ENCODE data around the gene EPN2. TPM values are rescaled to one million over a fixed set of nuclear protein-coding genes. Genes with fewer than 3 reads are reported as not detected.
A peak's percentile ranks its signal among the peaks of the same experiment; 100 is the strongest.

EPN2 gene
- total and polyA plus RNA-seq, 2 experiments from 2014 or later, result 19.0 to 35.9 TPM

DNA sequence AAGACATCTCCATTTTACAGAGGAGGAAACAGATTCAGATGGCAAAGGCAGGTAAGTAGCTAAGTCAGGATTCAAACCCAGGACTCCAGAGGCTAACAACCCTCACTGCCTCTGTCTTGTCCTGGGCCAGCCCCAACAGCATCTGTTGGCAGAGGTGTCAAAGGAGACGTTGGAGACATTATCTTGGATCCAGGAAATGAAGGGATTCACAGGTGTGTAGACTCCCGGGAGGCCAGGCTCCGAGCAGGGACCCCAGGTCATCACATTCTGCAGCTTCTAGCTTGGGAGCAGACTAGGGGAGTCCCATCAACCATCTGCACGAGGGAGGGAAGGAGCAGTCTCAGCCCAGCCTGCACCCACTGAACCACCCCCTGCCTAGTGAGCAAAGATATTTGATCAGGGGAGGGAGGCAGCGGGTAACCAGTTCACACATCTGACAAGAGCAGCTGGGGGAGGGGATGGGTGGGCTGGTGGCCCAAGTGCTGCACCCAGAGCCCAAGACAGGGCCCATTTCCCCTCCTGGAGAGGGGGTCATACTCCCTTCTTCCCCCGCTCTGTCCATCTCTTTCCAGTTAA lies 126.4 kb downstream of the EPN2 start:
- H3K27me3 ChIP-seq, result no peaks in the 10 kb centered on the region
- 58% methylated on average over 6 of the region's 6 CpGs for WGBS (ENCODE audit: low lambda C conversion rate, missing lambda C conversion rate)
- no peak overlapping the region for H3K4me3 ChIP-seq
- no peaks in the 10 kb centered on the region for H3K9me3 ChIP-seq (ENCODE audit: low read depth)
- H3K79me2 ChIP-seq, result peaks cover 7% of the 10 kb centered on the region
- no peak for DNase-seq (ENCODE audit: low spot score)
- H3K27ac ChIP-seq, result peak overlapping the region; percentile 89
- H4K20me1 ChIP-seq (ENCODE audit: insufficient read depth, poor library complexity, severe bottlenecking), result no peaks in the 10 kb centered on the region
- H3K4me2 ChIP-seq, result peak overlapping the region; percentile 86
- H3K4me1 ChIP-seq (ENCODE audit: insufficient read depth), result peaks cover 12% of the 10 kb centered on the region
- TF ChIP-seq CTCF (IDR thresholded peaks at IDR 0.05; ENCODE audit: poor library complexity) (no peak), EZH2 (IDR thresholded peaks at IDR 0.05; ENCODE audit: borderline replicate concordance) (no peak), EZH2phosphoT487 (IDR thresholded peaks at IDR 0.05; ENCODE audit: low read depth, severe bottlenecking, unreplicated experiment) (no peak)
- no peak overlapping the region for H2AFZ ChIP-seq
- no peaks in the 10 kb centered on the region for H3K9me2 ChIP-seq (replicated peaks; ENCODE audit: insufficient read depth)
- H3K36me3 ChIP-seq (replicated peaks; ENCODE audit: insufficient read depth, low read depth), result no peaks in the 10 kb centered on the region

DNA sequence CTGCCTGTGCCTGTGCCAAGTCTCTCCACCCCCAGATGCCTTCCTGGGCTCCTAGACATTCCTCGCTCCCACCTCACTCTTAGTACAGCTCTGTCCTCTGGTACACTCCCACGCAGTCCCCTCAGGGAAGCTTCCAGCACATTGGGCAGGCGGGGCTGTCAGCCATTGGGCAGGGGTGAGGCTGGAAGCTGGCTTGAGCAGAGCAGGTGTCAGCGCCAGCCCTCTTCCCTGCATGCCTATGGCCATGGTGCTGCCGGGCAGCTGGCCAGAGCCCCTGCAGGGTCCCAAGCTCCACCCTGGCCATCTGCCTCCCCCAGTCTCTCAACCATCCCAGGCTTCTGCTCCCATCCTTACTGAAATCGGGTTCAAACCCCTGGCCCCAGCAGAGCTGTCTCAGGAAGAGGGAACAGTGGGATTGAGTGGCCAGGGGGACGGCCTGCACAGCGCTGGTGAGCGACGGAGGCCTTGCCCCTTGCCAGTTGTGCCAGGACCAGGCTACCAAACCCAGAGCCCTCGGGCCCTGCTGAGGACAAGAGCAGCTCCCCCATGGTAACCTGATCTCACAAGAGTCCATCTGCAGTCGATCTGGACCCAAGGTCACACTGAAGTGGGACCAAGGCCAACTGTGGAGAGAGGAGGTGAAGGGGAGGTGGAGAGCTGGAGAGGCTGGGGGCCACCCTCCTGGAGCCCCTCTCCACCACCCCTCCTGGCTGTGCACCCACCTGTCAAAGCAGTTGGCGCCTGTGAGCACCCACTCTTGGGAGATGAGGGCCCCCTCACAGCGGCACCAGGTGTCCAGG lies 127.7 kb downstream of the EPN2 start:
- Histone ChIP-seq H3K79me2 (peaks cover 7% of the 10 kb centered on the region), H3K27me3 (no peaks in the 10 kb centered on the region), H3K27ac (no peak overlapping the region), H4K20me1 (ENCODE audit: insufficient read depth, poor library complexity, severe bottlenecking) (no peaks in the 10 kb centered on the region), H3K4me3 (no peak overlapping the region), H3K4me1 (ENCODE audit: insufficient read depth) (peaks cover 12% of the 10 kb centered on the region), H3K9me3 (ENCODE audit: low read depth) (no peaks in the 10 kb centered on the region), H2AFZ (no peak overlapping the region), H3K36me3 (replicated peaks; ENCODE audit: insufficient read depth, low read depth) (no peaks in the 10 kb centered on the region), H3K4me2 (no peak overlapping the region), H3K9me2 (replicated peaks; ENCODE audit: insufficient read depth) (no peaks in the 10 kb centered on the region)
- TF ChIP-seq CTCF (IDR thresholded peaks at IDR 0.05; ENCODE audit: poor library complexity) (no peak), EZH2phosphoT487 (IDR thresholded peaks at IDR 0.05; ENCODE audit: low read depth, severe bottlenecking, unreplicated experiment) (no peak), EZH2 (IDR thresholded peaks at IDR 0.05; ENCODE audit: borderline replicate concordance) (no peak)
- DNase-seq (ENCODE audit: low spot score), result no peak
- WGBS (ENCODE audit: low lambda C conversion rate, missing lambda C conversion rate), result 80% methylated on average over 14 of the region's 14 CpGs

GRCh38 chr17:19365499-19365817 lies 128.3 kb downstream of the EPN2 start:
- Histone ChIP-seq H4K20me1 (ENCODE audit: insufficient read depth, poor library complexity, severe bottlenecking) (no peaks in the 10 kb centered on the region), H2AFZ (no peak overlapping the region), H3K9me3 (ENCODE audit: low read depth) (no peaks in the 10 kb centered on the region), H3K4me3 (no peak overlapping the region), H3K9me2 (replicated peaks; ENCODE audit: insufficient read depth) (no peaks in the 10 kb centered on the region), H3K4me2 (no peak overlapping the region), H3K4me1 (ENCODE audit: insufficient read depth) (peaks cover 12% of the 10 kb centered on the region), H3K36me3 (replicated peaks; ENCODE audit: insufficient read depth, low read depth) (no peaks in the 10 kb centered on the region), H3K27me3 (no peaks in the 10 kb centered on the region), H3K27ac (no peak overlapping the region), H3K79me2 (peaks cover 7% of the 10 kb centered on the region)
- 89% methylated on average over 4 of the region's 4 CpGs for WGBS (ENCODE audit: low lambda C conversion rate, missing lambda C conversion rate)
- no peak for DNase-seq (ENCODE audit: low spot score)
- no peak for TF ChIP-seq EZH2 (IDR thresholded peaks at IDR 0.05; ENCODE audit: borderline replicate concordance)
- TF ChIP-seq CTCF (IDR thresholded peaks at IDR 0.05; ENCODE audit: poor library complexity), result no peak
- TF ChIP-seq EZH2phosphoT487 (IDR thresholded peaks at IDR 0.05; ENCODE audit: low read depth, severe bottlenecking, unreplicated experiment), result no peak

Data from hepatocyte (in vitro differentiated cells).